ENCODE measurements around the gene ELMO1. TPM values are rescaled to one million over a fixed set of nuclear protein-coding genes. Genes with fewer than 3 reads are reported as not detected.

Gene ELMO1
- total RNA-seq, 1 experiment from 2014 or later: not detected

GRCh38 chr7:37093257-37093656 lies 355.4 kb downstream of the ELMO1 start:
- Histone ChIP-seq H3K27me3 (replicated peaks; ENCODE audit: insufficient read depth, low read depth, low read length, poor library complexity) (no peaks in the 10 kb centered on the region), H3K4me1 (ENCODE audit: insufficient read depth, low read length, poor library complexity, severe bottlenecking) (no peaks in the 10 kb centered on the region), H3K36me3 (ENCODE audit: insufficient read depth, low read length, poor library complexity, severe bottlenecking) (no peaks in the 10 kb centered on the region), H3K4me3 (ENCODE audit: low read depth, low read length, poor library complexity, severe bottlenecking) (no peak overlapping the region), H3K27ac (ENCODE audit: low read depth, low read length, poor library complexity, severe bottlenecking) (no peak overlapping the region), H3K9me3 (ENCODE audit: low read depth, low read length, poor library complexity, severe bottlenecking) (no peaks in the 10 kb centered on the region)
- intact Hi-C loops (cut with micrococcal nuclease; ENCODE audit: unreplicated experiment): no loop called here
- no peak for DNase-seq (ENCODE audit: low spot score)
- no peak for TF ChIP-seq CTCF (conservative IDR thresholded peaks at IDR 0.05; ENCODE audit: low read depth, low read length)
- TF ChIP-seq EZH2 (IDR thresholded peaks at IDR 0.05; ENCODE audit: borderline replicate concordance, low read depth, low read length, poor library complexity, severe bottlenecking): no peak
- POLR2A ChIA-PET (ENCODE audit: low non-redundant PET): no interaction called here
- CTCF ChIA-PET: no interaction called here
- no TSS peak for BruUV-seq (replicated peaks)

GRCh38 chr7:37092548-37092947 lies 356.1 kb downstream of the ELMO1 start:
- no peaks in the 10 kb centered on the region for H3K36me3 ChIP-seq (ENCODE audit: insufficient read depth, low read length, poor library complexity, severe bottlenecking)
- no TSS peak for BruUV-seq (replicated peaks)
- H3K27ac ChIP-seq (ENCODE audit: low read depth, low read length, poor library complexity, severe bottlenecking): no peak overlapping the region
- no peaks in the 10 kb centered on the region for H3K9me3 ChIP-seq (ENCODE audit: low read depth, low read length, poor library complexity, severe bottlenecking)
- POLR2A ChIA-PET (ENCODE audit: low non-redundant PET): no interaction called here
- CTCF ChIA-PET: no interaction called here
- no peaks in the 10 kb centered on the region for H3K27me3 ChIP-seq (replicated peaks; ENCODE audit: insufficient read depth, low read depth, low read length, poor library complexity)
- DNase-seq (ENCODE audit: low spot score): no peak
- TF ChIP-seq CTCF (conservative IDR thresholded peaks at IDR 0.05; ENCODE audit: low read depth, low read length) (no peak), EZH2 (IDR thresholded peaks at IDR 0.05; ENCODE audit: borderline replicate concordance, low read depth, low read length, poor library complexity, severe bottlenecking) (no peak)
- no peaks in the 10 kb centered on the region for H3K4me1 ChIP-seq (ENCODE audit: insufficient read depth, low read length, poor library complexity, severe bottlenecking)
- H3K4me3 ChIP-seq (ENCODE audit: low read depth, low read length, poor library complexity, severe bottlenecking): no peak overlapping the region
- intact Hi-C loops (cut with micrococcal nuclease; ENCODE audit: unreplicated experiment): no loop called here

- no peak overlapping the region for H3K4me3 ChIP-seq (ENCODE audit: low read depth, low read length, poor library complexity, severe bottlenecking)
- POLR2A ChIA-PET (ENCODE audit: low non-redundant PET): no interaction called here
Measured at GRCh38 chr7:37089972-37090371, 358.7 kb downstream of the ELMO1 start.

More at GRCh38 chr7:37089972-37090371, 358.7 kb downstream of the ELMO1 start:
- CTCF ChIA-PET: no interaction called here
- intact Hi-C loops (cut with micrococcal nuclease; ENCODE audit: unreplicated experiment): no loop called here
- Histone ChIP-seq H3K9me3 (ENCODE audit: low read depth, low read length, poor library complexity, severe bottlenecking) (no peaks in the 10 kb centered on the region), H3K27ac (ENCODE audit: low read depth, low read length, poor library complexity, severe bottlenecking) (no peak overlapping the region), H3K27me3 (replicated peaks; ENCODE audit: insufficient read depth, low read depth, low read length, poor library complexity) (no peaks in the 10 kb centered on the region), H3K4me1 (ENCODE audit: insufficient read depth, low read length, poor library complexity, severe bottlenecking) (no peaks in the 10 kb centered on the region), H3K36me3 (ENCODE audit: insufficient read depth, low read length, poor library complexity, severe bottlenecking) (no peaks in the 10 kb centered on the region)
- no peak for DNase-seq (ENCODE audit: low spot score)
- no peak for TF ChIP-seq CTCF (conservative IDR thresholded peaks at IDR 0.05; ENCODE audit: low read depth, low read length)
- no peak for TF ChIP-seq EZH2 (IDR thresholded peaks at IDR 0.05; ENCODE audit: borderline replicate concordance, low read depth, low read length, poor library complexity, severe bottlenecking)
- no TSS peak for BruUV-seq (replicated peaks)

Data from A673 (cell line).